Anterior cingulate cortex (tissue), 58 donors: ENCODE results near the gene PMM1.
A peak's percentile ranks its signal among the peaks of the same experiment; 100 is the strongest.
"Not testable (repeated sequence)": the region's sequence is repeated elsewhere in the genome, so short reads cannot be mapped to it uniquely, and the experiment has no call there.

Experiments
- DNase-seq, 58 donors: peaks; one replicate each; lab custom pipeline; 2025; lab: John Stamatoyannopoulos, UW

Gene PMM1

DNA sequence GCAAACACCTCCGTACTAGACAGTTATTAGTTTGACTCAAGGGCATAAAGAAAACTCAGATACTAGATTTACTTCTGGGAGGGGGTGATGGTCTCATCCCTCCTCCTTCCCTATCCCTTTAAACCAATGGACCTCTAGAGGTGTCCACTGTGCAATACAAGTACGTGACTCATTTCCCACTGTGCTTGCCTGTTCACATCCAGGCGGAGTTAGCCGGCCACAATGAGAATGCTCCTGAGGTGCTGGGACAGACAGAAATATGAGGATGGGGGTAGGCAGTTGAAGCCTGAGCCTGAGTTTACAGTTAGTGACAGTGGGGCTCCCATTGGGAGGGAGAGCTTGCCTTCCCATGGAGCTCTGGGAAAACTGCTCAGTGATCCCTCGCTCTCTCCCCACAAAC, 8.4 kb upstream of the PMM1 start:
- DNase-seq, result no peak

DNA sequence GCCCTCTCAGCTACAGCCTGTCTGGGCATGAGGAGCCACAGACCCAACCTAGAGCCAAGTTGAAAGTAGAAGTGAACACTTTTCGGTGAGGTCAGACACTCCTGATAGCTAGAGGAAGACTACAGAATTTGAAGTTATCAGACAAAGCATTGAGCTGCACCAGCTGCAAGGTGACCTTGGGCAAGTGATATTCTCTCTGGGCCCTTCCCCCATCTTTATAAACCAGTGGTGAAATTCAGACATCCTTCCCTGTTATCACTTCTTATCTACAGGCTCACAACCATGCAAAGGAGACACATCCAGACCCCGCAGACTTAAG, 8.0 kb upstream of the PMM1 start:
- DNase-seq, result no peak

DNA sequence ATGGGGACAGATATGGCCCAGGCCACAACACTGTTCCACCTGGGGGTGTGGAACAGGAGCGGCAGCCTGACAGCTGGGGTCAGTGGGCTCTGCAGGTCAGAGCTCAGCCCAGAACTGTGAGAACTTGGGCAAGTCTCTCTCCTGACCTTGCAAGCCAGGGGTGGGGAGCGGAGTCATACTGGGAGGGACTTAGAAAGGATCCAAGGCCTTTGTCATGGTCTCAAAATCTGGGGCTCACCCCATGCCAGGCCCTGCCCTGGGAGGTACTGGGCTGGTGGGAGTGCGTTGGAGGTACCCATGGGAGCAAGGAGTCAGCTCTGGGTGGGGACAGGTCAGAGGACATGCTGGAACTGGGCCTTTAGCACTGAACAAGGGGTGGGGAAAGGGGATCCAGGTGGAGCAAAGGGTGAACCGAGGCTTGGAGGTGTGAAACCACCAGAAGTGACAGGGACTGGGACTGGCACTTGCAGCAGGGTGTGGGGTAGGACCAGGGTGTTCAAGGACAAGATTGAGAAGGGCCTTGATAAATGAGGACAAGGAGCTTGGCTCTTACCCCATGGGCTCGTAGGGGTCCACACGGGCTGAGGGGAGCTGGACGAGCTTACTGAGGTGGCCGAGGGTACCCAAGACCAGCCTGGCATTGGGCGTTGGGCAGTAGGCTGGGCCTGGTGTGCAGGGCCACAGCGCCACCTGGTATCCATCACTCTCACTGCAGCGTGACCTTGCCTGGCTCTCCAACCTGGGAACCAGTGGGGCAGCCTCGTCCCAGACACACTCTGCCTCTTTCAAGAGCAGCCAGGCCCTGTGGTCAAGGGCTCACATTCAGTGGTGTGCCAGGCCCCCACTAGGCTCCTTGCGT, 7.4 kb upstream of the PMM1 start:
- peak in 41 of 58 donors; percentile 11 to 66 (median 39) for DNase-seq

DNA sequence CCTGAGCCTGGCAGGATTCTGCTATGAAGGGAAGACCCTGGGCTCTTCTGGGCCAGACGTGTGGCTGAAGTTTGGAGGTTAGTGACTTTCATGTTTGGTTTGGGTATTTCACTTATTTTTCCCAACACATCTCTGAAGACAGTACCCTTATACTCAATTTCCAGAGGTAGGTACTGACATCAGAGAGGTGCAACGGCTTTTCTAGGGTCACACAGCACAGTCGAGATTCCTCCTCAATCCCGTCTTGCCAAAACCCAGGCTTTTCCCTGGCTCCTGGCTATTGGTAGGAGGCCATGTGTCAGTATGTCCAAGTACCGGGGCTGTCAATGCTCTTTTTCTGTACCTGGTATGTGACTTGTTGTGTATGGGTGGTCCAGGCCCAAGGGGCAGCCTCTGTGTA, 6.1 kb upstream of the PMM1 start:
- DNase-seq, result no peak

DNA sequence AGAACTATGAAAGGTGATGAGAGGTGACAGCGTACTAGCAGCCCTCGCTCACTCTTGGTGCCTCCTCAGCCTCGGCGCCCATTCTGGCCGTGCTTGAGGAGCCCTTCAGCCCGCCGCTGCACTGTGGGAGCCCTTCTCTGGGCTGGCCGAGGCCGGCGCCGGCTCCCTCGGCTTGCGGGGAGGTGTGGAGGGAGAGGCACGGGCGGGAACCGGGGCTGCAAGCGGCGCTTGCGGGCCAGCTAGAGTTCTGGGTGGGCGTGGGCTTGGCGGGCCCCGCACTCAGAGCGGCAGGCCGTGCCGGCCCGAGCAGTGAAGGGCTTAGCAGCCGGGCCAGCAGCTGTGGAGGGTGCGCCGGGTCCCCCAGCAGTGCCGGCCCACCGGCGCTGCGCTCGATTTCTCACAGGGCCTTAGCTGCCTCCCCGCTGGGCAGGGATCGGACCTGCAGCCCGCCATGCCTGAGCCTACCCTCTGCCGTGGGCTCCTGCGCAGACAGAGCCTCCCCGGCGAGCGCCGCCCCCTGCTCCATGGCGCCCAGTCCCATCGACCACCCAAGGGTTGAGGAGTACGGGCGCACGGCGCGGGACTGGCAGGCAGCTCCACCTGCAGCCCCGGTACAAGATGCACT, 3.8 kb upstream of the PMM1 start:
- not testable (repeated sequence) for DNase-seq

DNA sequence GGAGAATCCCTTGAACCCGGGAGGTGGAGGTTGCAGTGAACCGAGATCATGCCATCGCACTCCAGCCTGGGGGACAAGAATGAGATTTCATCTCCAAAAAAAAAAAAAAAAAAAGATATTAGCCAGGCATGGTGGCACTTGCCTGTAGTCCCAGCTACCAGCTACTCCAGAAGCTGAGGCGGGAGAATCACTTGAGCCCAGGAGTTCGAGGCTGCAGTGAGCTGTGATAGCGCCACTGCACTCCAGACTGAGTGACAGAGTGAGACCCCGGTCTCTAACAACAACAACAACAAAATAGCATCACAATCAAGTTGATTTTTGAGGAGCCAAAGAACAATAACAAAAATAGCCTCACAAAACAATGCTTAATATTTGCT, 2.3 kb downstream of the PMM1 start:
- no peak for DNase-seq

DNA sequence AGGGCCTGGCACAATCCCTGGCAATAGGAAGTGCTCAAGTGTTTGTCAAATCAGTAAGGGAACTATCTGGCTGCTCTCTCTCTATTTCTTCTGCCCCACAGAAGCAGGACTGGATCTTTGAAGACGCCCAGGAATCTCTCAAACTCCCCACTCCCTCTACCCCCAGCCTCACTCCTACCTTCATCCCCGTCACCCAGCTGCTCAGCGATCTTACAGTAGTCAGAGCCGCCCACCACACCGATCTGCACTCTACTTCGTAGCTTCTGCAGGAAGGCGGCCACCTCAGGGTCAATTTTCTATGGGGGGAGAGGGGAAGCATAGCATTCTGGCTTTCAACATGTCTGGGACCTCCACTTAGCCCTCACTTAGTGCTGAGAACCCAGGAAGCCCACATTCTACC, 3.7 kb downstream of the PMM1 start:
- no peak for DNase-seq

DNA sequence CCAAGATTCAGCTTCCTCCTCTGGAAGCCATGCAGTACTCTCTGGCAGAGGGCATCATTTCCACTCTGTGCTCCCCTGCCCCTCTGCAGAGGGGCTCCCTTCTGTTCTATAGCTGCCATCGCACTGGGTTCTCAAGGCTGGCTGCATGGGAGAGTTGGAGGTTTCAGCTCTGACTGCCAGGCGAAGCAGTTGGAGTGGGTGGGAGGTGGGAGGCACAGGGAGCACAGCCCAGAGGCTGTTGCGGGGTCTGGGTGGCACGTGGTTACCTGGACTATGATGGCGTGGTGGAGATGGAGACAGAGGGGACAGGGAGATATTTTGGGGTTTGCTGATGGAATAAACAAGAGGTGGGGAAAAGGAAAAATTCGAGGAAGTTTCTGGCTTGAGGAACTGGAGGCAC, 4.8 kb downstream of the PMM1 start:
- peak in 3 of 58 donors; percentile 9 to 32 (median 30) for DNase-seq

DNA sequence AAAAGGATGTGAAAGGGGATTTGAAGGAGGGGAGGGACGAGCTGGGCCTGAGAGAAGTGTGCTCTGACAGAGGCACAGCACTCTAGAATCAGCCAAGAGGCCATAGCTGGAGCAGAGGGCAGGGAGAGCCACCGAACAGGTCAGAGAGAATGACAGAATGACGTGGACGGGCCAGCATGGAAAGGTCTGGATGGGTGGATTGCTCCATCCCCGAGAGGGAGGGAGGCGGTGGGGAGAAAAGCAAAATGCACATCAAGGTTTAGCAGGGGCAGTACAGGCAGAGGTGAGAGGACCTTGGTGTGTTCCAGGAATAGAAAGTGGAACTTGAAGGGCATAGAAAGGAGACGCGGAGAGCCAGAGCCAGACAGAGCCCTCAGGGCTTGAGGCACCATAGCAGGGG, 6.9 kb downstream of the PMM1 start:
- DNase-seq, result no peak

DNA sequence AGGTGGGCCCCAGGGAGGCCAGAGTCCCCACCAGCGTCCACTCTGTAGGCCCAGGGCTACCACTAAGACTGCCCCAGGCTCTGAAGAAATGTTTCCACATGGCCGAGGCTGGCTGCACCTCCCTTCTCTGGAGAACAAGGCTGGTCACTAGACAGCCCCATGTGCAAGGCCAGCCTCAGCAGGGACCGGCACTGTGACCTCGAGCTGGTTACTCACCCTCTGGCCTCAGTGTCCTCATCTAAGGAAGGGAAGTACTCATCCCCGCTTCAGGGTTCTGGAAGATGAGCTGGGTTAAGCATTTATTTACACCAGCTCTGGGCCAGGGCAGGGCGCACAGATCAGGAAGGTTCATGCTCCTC, 9.7 kb downstream of the PMM1 start:
- DNase-seq, result no peak

DNA sequence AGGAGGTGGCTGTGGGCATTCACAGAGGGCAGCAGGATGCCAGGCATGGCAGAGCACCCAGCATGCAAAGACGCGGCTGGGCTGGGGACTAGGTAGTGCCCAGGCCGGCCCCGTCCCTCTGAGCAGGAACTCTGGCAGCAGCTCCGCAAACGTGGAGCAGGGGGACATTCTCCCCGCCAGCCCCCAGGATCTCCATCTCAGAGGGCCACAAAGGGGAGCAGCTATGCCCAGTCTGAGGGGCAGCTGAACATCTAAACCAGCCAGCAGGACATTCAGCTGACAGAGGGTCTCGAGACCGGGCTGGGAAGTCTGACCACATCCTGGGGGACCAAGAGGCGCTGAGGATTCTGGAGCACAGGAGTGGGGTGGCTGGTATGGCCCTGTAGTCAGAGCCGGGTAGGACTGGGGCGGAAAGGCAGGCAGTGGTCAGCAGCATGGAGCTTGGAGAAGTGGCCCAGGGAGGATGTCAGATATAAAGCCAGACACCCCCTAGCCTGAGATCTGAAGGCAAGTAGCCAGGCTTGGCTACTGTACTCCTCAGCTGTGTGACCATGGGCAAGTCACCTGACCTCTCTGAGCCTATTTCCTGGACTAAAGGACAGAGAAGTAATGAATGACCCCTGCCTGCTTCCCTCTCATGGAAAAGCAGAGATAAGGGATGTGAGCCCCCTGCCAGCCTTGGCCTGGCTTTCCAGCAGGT, 10.2 kb downstream of the PMM1 start:
- DNase-seq, result no peak

DNA sequence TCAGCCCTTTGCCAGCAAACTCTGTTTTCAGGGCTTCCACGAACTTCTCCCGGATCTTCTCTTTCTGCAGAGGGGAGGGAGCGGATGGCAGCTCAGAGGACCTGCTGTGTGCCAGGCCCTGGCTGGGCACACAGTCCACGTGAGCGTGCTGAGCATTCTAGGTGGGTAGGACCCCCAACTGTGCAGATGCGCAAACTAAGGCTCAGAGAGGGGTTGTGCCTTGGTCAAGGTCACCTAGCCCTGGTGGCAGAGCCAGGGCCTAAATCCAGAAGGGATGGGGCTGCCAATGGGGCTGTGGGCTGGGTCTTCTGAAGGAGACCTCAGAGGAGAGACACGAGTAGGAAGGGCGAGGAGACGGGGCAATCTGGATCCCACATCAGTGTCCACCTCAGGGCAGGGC, 10.8 kb downstream of the PMM1 start:
- peak in 2 of 58 donors; percentile 11 to 13 for DNase-seq

DNA sequence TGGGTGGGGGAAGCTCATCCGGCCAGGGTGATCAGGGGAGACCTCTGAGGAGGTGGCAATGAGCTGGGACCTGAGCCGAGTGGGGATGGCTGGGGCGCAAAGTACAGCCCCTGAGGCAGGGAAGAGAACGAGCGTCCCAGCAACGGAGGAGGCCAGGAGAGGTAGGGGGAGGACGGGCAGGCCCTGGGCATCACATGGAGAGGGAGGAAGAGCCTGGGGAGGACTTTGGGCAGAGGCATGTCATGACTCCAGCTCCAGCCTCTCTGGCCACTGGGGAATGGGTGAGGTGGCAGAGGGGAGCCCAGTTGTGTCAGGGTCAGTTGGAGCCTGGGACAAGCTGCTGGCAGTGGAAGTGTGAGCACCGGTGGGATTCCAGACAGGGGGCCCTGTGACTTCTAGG, 11.5 kb downstream of the PMM1 start:
- no peak for DNase-seq

DNA sequence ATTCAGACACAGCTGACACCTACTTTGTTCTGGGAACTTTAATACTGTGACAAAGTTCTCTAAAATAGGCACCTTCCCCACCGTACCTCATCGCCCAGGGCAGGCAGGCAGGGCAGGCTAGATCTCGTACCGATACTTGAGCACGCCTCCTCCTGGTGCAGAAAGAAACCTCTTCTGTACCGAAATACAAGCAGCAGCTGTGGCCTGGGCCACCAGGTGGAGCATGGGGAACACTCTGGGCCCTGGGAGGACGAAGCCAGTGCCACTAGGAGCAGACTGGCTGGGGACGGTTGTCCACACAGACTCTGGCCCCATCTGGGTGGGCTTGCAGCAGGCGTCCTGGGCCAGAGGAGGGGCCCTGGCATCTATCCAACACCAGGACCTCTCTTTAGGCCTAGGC, 12.8 kb downstream of the PMM1 start:
- DNase-seq, result peak in 15 of 58 donors; percentile 11 to 48 (median 25)

DNA sequence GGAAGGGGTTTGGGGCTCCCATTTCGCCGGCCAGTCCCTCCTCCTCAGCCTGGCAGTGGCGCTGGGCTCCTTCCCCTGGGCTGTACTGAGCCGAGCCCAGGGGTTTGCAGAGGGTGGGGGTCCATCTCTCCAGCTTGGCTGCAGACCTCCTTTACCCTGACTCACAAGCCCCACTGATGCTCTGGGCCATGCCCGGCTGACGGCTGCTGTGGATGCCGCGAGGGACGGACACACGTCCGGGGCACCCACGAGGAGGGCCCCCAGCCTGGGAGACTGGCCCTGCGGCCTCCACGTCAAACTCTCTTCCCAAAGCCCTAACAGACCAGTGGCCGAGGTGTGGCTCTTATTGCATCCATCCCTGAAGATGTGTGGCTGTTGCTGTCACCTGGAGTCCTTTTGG, 14.1 kb downstream of the PMM1 start:
- DNase-seq, result no peak

DNA sequence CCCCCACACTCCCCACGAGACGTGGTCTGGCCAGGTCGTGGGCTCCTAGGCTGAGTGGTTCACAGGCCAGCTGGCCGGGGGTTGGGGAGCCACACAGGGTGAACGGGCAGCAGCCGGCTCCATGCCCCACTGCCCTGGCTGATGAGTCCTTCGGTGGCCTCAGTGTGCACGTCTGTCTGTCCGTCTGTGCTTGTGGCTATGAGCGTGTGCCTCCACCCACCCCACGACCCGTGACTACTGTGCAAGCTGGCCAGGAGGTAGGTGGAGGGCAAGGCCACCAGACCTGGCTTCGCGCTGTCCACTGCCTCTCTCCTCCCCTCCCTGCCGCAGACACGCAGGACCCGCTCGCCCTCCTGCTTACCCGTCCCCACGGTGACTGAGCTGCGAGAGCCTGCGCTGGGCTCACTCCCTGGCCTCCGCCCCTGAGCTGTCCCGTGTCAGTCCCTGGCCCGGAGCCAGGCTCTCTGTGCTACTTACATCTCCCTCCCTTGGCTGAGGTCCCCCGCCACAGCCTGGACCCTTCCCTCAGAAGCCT, 14.7 kb downstream of the PMM1 start:
- peak in 22 of 58 donors; percentile 14 to 66 (median 29) for DNase-seq

DNA sequence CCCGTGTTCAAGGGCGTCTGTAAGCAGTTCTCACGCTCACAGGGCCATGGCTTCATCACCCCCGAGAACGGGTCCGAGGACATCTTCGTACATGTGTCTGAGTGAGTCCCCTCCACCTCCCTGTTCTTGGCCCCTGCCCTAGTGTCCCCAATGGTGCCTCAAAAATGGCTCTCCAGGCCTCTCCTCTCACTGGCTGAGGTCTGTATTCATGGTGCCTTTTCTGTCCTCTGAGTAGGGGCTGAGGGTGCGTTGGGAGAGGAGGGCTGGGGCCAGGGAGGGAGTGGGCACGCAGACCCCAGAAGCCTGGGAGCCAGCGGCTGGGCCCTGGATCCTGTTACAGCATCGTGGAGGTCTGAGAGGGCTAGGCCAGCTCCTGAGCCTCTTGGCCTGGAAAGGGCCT, 16.0 kb downstream of the PMM1 start:
- no peak for DNase-seq

DNA sequence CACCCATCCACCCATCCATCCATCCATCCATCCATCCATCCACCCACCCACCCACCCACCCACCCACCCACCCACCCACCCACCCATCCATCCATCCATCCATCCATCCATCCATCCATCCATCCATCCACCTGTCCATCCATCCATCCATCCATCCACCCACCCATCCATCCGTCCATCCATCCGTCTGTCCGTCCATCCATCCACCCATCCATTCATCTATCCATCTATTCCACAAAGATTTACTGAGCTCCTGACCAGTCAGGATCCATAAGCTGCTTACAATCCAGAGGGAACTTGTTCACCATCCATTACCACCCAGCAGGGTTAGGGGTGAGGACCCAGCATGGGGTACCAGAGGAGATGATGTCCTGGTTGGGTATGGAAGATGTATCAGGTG, 17.3 kb downstream of the PMM1 start:
- not testable (repeated sequence) for DNase-seq

DNA sequence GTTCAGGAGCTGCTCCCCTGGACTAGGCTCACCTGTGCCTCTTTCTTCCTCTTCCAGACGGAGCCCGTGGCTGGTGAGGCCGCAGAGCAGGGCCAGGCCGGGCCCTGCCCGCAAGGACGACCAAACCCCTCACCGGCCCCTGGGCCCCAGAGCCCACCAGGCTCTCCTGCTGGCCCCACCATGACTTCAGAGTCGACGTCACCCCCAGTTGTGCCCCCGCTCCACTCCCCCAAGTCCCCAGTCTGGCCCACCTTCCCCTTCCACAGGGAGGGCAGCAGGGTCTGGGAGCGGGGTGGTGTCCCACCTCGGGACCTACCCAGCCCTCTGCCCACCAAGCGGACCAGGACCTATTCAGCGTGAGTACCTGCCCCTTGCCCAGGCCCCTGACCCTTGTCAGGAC, 17.9 kb downstream of the PMM1 start:
- no peak for DNase-seq

DNA sequence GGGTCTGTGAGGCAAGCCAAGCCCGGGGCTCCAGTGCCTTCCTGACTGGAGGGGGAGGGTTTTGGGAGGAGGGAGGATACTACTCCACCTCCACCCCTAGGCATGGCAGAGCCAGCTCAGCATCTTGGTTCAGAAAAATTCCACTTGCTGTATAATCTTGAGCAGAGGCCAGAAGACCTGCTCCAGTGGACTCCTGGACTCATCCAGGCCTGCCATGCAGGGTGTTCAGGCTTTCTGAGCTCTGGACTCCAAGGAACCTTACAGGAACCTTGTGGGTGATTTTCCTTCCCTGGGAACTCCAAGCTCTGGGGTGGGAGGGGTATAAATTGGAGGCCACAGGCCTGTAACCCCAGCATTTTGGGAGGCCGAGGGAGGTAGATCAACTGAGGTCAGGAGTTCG, 19.4 kb downstream of the PMM1 start:
- no peak for DNase-seq

DNA sequence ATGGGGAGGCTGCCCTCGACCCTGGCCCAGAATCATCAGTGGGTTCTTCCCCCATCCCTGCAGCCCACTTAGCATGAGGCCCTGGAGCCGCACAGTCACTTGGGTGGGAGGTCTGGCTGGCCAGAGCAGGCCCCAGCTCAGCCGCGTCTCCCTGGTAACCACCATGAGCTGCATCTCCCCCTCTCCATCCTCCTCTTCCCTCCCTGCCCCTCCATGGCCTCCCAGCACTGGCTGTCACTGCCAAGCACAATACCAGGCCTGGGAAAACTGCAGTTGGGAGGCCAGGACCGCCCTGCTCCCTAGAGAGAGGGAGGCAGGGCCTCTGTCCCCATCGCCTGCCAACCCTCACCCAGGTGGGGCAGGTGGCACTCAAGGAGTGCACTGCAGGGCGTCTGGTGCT, 20.8 kb downstream of the PMM1 start:
- peak in 4 of 58 donors; percentile 12 to 39 (median 27) for DNase-seq

DNA sequence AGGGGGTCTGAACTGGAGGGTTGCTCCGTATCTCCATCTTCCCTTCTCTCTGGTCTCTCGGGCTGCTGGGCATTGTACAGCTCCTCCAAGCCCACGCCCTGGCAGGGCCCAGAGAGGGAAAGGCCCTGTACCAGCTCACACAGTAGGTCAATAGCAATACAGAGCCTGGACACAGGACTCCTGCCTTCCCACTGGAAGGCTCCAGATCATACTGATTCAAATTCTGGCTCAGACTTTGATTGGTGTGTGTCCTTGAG, 22.2 kb downstream of the PMM1 start:
- no peak for DNase-seq
